OCI-LY1 (cell line): ENCODE measurements around the gene SP8.

Experiments
- H2AFZ ChIP-seq: fragments of 200-600 bp; sonication (generic), shearing (Covaris generic); 2 replicates; pipeline ENCODE4 v1.6.0; 2014; ENCODE audit warnings: antibody characterized with exemption, mild to moderate bottlenecking, low read length
- H3F3A ChIP-seq: fragments of 200-600 bp; sonication (generic), shearing (Covaris generic); 2 replicates; pipeline ENCODE4 v1.6.0; 2014; ENCODE audit warnings: mild to moderate bottlenecking, antibody characterized with exemption, low read length, moderate library complexity; ENCODE audit not compliant: insufficient read depth
- H3K27ac ChIP-seq: fragments of 200-600 bp; sonication (generic); 2 replicates; pipeline ENCODE4 v1.5.1; 2014; ENCODE audit warnings: low read length, mixed run types, mild to moderate bottlenecking, low read depth; ENCODE audit not compliant: poor library complexity, severe bottlenecking
- H3K27me3 ChIP-seq: fragments of 200-600 bp; sonication (generic); 2 replicates; pipeline ENCODE4 v1.6.0; 2014; ENCODE audit warnings: antibody characterized with exemption, mild to moderate bottlenecking, low read length, moderate library complexity; ENCODE audit not compliant: insufficient read depth
- H3K36me3 ChIP-seq: fragments of 200-600 bp; sonication (generic); 2 replicates; pipeline ENCODE4 v1.6.1; 2014; ENCODE audit warnings: mild to moderate bottlenecking, antibody characterized with exemption, low read length, moderate library complexity, mixed read lengths; ENCODE audit not compliant: insufficient read depth
- H3K4me1 ChIP-seq: fragments of 200-600 bp; sonication (generic); 2 replicates; pipeline ENCODE4 v1.5.1; 2014; ENCODE audit warnings: mild to moderate bottlenecking, low read length, moderate library complexity; ENCODE audit not compliant: insufficient read depth, severe bottlenecking
- H3K4me2 ChIP-seq: fragments of 200-600 bp; sonication (generic), shearing (Covaris generic); 2 replicates; pipeline ENCODE4 v1.6.1; 2014; ENCODE audit warnings: low read length
- H3K4me3 ChIP-seq: fragments of 200-600 bp; sonication (generic); 2 replicates; pipeline ENCODE4 v1.5.1; 2014; ENCODE audit warnings: low read length, low read depth, mild to moderate bottlenecking, mixed read lengths; ENCODE audit not compliant: poor library complexity, severe bottlenecking
- H3K79me2 ChIP-seq: fragments of 200-600 bp; shearing (Covaris generic); 2 replicates; pipeline ENCODE4 v1.6.1; 2016; ENCODE audit warnings: mixed run types, low read length, mixed read lengths; ENCODE audit not compliant: insufficient read depth
- H3K9ac ChIP-seq: fragments of 200-600 bp; sonication (generic), shearing (Covaris generic); 2 replicates; pipeline ENCODE4 v1.6.1; 2014; ENCODE audit warnings: mild to moderate bottlenecking, low read length, mixed read lengths
- H3K9me2 ChIP-seq: fragments of 200-600 bp; sonication (generic), shearing (Covaris generic); 2 replicates; pipeline ENCODE4 v1.6.1; 2014; ENCODE audit warnings: low read depth, mild to moderate bottlenecking, low read length, mixed read lengths
- H3K9me3 ChIP-seq: fragments of 200-600 bp; shearing (Covaris generic); 2 replicates; pipeline ENCODE4 v1.6.1; 2014; ENCODE audit warnings: low read length, mixed read lengths
- H4K20me1 ChIP-seq: fragments of 200-600 bp; sonication (generic), shearing (Covaris generic); 2 replicates; pipeline ENCODE4 v1.6.0; 2016; ENCODE audit warnings: mild to moderate bottlenecking, low read length; ENCODE audit not compliant: insufficient read depth
- CTCF ChIP-seq: fragments of 200-600 bp; sonication (generic), shearing (Covaris generic); IDR thresholded peaks from 2 replicates; pipeline ENCODE4 v1.5.1; 2017; ENCODE audit warnings: mild to moderate bottlenecking, antibody characterized with exemption, low read length, moderate library complexity, mixed read lengths
- EZH2 ChIP-seq: fragments of 200-600 bp; sonication (generic), shearing (Covaris generic); IDR thresholded peaks from 2 replicates; pipeline ENCODE4 v1.8.0; 2017; ENCODE audit warnings: borderline replicate concordance, mixed run types, mild to moderate bottlenecking, antibody characterized with exemption, low read length, moderate library complexity, mixed read lengths

SP8 gene

GRCh38 chr7:20777377-20778062 lies 9.2 kb downstream of the SP8 start:
- Histone ChIP-seq H4K20me1 (no peaks in the 10 kb centered on the region), H2AFZ (no peak overlapping the region), H3K9ac (no peak overlapping the region), H3K27ac (no peak overlapping the region), H3K4me1 (no peaks in the 10 kb centered on the region), H3K9me2 (no peaks in the 10 kb centered on the region), H3K9me3 (no peaks in the 10 kb centered on the region), H3K36me3 (no peaks in the 10 kb centered on the region), H3F3A (no peaks in the 10 kb centered on the region), H3K27me3 (no peaks in the 10 kb centered on the region; the same call in 1 of the 2 replicates), H3K79me2 (no peaks in the 10 kb centered on the region), H3K4me2 (no peak overlapping the region), H3K4me3 (no peak overlapping the region)
- TF ChIP-seq CTCF: no peak
- TF ChIP-seq EZH2: no peak

DNA sequence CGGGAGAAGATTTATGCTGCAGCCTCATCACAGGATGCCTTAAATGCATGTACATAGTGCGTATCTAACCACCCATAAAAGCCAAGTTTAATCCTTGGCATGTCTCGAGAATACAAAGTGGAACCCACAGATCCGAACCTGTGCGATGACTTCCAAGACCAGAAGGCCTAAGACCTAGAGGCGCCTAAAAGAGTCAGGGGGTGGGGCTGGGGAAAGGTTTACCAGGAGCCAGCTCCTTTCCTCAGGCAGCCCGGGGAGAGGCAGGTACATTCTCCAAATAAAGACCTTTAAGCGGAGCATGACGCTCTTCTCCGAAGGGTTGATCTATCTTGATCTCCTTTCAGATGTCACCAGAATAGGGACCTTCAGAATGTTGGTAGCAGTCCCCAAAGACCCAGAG lies 9.7 kb downstream of the SP8 start:
- Histone ChIP-seq H3K4me3 (no peak overlapping the region), H3K79me2 (no peaks in the 10 kb centered on the region), H4K20me1 (no peaks in the 10 kb centered on the region), H3K4me1 (no peaks in the 10 kb centered on the region), H2AFZ (no peak overlapping the region), H3K36me3 (no peaks in the 10 kb centered on the region), H3K9me3 (no peaks in the 10 kb centered on the region), H3K4me2 (no peak overlapping the region), H3K27me3 (no peaks in the 10 kb centered on the region; the same call in 1 of the 2 replicates), H3K9me2 (no peaks in the 10 kb centered on the region), H3F3A (no peaks in the 10 kb centered on the region), H3K9ac (no peak overlapping the region), H3K27ac (no peak overlapping the region)
- no peak for TF ChIP-seq EZH2
- TF ChIP-seq CTCF: no peak

GRCh38 chr7:20776214-20776911 lies 10.3 kb downstream of the SP8 start:
- TF ChIP-seq CTCF: no peak
- no peak for TF ChIP-seq EZH2
- Histone ChIP-seq H3K9me3 (no peaks in the 10 kb centered on the region), H3K9me2 (no peaks in the 10 kb centered on the region), H3K36me3 (no peaks in the 10 kb centered on the region), H4K20me1 (no peaks in the 10 kb centered on the region), H3K4me1 (no peaks in the 10 kb centered on the region), H2AFZ (no peak overlapping the region), H3K79me2 (no peaks in the 10 kb centered on the region), H3K27ac (no peak overlapping the region), H3K4me2 (no peak overlapping the region), H3K27me3 (no peaks in the 10 kb centered on the region; the same call in 1 of the 2 replicates), H3K9ac (no peak overlapping the region), H3F3A (no peaks in the 10 kb centered on the region), H3K4me3 (no peak overlapping the region)
